ENCODE results near the gene CAMSAP2.

CAMSAP2 gene

GRCh38 chr1:200869753-200870391 is 131.2 kb downstream of the CAMSAP2 start:
- POLR2A ChIA-PET = no interaction called here
- H3K36me3 ChIP-seq (ENCODE audit: control insufficient read depth in 2 of 2, insufficient read depth in 1 of 2, low read length in 2 of 2) = no peaks in the 10 kb centered on the region
- CTCF ChIA-PET = no interaction called here
- no peak overlapping the region for H3K27ac ChIP-seq (ENCODE audit: extremely low read depth, low read depth, low read length)
- H3K9me3 ChIP-seq (ENCODE audit: control insufficient read depth, insufficient read depth, low read depth, low read length) = no peaks in the 10 kb centered on the region
- H3K4me3 ChIP-seq (ENCODE audit: low read depth, low read length) = no peak overlapping the region
- no peak for TF ChIP-seq ZNF48 (tag by site-specific recombination; IDR thresholded peaks at IDR 0.05)
- no peak for TF ChIP-seq SCRT2 (tag by site-specific recombination; IDR thresholded peaks at IDR 0.05)
- no peak for TF ChIP-seq ATF2 (tag by site-specific recombination; IDR thresholded peaks at IDR 0.05; ENCODE audit: low read depth)
- no peak for TF ChIP-seq ZFP3 (tag by site-specific recombination; IDR thresholded peaks at IDR 0.05; ENCODE audit: low read depth)
- TF ChIP-seq TCF7L2 (IDR thresholded peaks at IDR 0.05; ENCODE audit: borderline replicate concordance, low read depth, low read length) = no peak
- TF ChIP-seq ZNF133 (tag by site-specific recombination; IDR thresholded peaks at IDR 0.05) = no peak
- no peak for TF ChIP-seq ZBTB48 (tag by site-specific recombination; IDR thresholded peaks at IDR 0.05)
- no peak for TF ChIP-seq ZNF658 (tag by site-specific recombination; IDR thresholded peaks at IDR 0.05)
- H3K4me1 ChIP-seq (ENCODE audit: control insufficient read depth, insufficient read depth, low read length) = peaks cover 3% of the 10 kb centered on the region; the same call in 1 of the 2 replicates

- ChIA-PET CTCF (interaction anchor here (1.5 kb wide), 1 partner anchor 17 kb away, joined by 4 read pairs; no protein-coding TSS in a partner anchor), POLR2A (no interaction called here)
- Histone ChIP-seq H3K4me3 (ENCODE audit: low read depth, low read length) (no peak within 1 kb of the TSS), H3K9me3 (ENCODE audit: control insufficient read depth, insufficient read depth, low read depth, low read length) (no peaks in the 10 kb centered on the region), H3K36me3 (ENCODE audit: control insufficient read depth in 2 of 2, insufficient read depth in 1 of 2, low read length in 2 of 2) (no peaks in the 10 kb centered on the region), H3K27ac (ENCODE audit: extremely low read depth, low read depth, low read length) (no peak within 1 kb of the TSS), H3K4me1 (ENCODE audit: control insufficient read depth, insufficient read depth, low read length) (no peaks in the 10 kb centered on the region; the same call in 1 of the 2 replicates)
- TF ChIP-seq ZNF473 (tag by site-specific recombination; IDR thresholded peaks at IDR 0.05) = no peak
- TF ChIP-seq SCRT1 (tag by site-specific recombination; IDR thresholded peaks at IDR 0.05; ENCODE audit: borderline replicate concordance) = no peak
These were observed 133.9 kb downstream of the CAMSAP2 start, which contains the start of gene GPR25 for GRCh38 chr1:200872446-200873115. GPR25 (plus strand) TSS chr1:200872981; CDS start chr1:200873038, 57 bp downstream.

- no peak overlapping the region for H3K27ac ChIP-seq (ENCODE audit: extremely low read depth, low read depth, low read length)
- H3K4me3 ChIP-seq (ENCODE audit: low read depth, low read length) = no peak overlapping the region
- no peaks in the 10 kb centered on the region for H3K9me3 ChIP-seq (ENCODE audit: control insufficient read depth, insufficient read depth, low read depth, low read length)
- H3K4me1 ChIP-seq (ENCODE audit: control insufficient read depth, insufficient read depth, low read length) = no peaks in the 10 kb centered on the region
- TF ChIP-seq FEZF1 (tag by site-specific recombination; IDR thresholded peaks at IDR 0.05) (no peak), ZNF843 (tag by site-specific recombination; IDR thresholded peaks at IDR 0.05) (no peak), ZSCAN16 (tag by site-specific recombination; IDR thresholded peaks at IDR 0.05) (no peak), ZSCAN18 (tag by site-specific recombination; IDR thresholded peaks at IDR 0.05) (no peak)
- ChIA-PET CTCF (no interaction called here), POLR2A (no interaction called here)
- H3K36me3 ChIP-seq (ENCODE audit: control insufficient read depth in 2 of 2, insufficient read depth in 1 of 2, low read length in 2 of 2) = no peaks in the 10 kb centered on the region
These were observed 134.5 kb downstream of the CAMSAP2 start for GRCh38 chr1:200873116-200873670.
